HG03108 (cell line): Measurements from ENCODE around the gene FAM229B.

Experiments used
- ATAC-seq: cut with Tn5 transposase; IDR thresholded peaks from one replicate; pipeline ENCODE4 v1.9.1; 2021; ENCODE audit warnings: moderate library complexity; ENCODE audit not compliant: unreplicated experiment

FAM229B gene

DNA sequence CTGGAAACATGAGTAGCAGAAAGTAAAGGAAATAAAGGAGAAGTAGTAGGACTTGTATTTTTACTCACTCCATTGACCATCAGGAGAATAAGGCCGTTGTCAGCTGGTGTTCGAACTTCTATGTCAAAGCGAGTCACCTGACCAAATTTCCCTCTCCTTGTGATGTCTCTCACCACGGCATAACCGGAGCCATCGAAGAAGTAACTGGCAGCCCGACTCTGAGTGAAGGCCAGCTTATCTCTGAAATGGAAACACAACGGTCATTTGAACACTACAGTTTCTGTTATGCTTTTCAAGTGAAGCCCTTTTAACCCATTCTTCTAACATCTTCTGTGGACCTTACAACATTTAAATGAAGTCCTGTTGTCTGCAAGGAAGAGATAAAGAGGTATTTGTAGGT lies 51.7 kb downstream of the FAM229B start:
- ATAC-seq = no peak

DNA sequence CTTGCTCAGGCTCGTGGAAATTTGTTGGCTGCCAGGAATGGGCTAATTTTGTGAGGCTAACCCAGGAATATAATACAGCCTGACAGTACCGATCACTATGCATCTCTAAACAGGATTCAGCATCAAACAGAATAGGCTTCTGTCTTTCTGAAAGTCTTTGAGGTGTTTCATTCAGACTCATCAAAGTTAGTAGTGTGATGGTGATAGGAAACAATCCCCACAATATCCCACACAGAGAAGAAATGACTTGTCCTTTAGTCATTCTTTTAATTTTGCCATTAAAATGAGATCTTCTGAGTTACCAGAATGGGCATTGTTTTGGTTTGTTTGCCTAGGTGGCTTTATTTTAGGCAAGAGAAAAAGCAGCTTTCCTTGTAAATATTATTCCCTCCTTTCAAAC lies 54.3 kb downstream of the FAM229B start:
- ATAC-seq = no peak

DNA sequence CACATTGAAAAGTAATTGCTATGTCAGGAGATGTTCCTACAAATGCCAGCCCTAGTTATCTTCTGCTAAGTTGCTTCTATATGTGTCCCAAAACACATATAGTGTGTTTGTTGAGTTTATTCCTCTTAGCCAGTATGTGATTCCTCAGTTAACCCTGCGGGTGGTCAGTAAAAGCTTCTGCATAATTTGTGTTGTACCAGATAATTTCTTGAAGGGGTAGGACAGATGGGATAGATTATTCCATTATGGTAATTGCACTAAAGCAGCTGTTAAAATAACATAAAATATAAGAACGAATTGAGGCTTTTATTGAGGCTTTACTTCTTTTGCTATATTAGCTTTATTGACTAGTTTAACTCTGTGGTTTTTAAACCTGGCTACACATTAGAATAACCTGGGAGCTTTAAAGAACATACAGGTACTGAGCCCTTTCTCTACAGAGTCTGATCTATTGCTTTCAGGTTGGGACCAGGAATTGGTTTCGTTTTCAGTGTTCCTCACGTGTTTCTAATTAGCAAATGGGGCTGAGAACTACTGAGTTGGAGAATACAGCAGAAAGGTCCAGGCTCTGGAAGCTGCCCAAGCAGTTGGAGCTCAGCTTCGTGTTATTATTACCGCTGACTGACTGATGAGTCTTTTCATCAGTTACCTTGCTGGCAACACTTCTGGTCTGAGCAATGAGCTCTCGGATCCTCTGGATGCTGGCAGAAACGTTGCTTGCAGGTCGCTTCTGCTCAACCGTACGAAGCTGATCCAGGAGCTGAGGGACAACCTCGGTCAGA lies 56.9 kb downstream of the FAM229B start:
- ATAC-seq = no peak

DNA sequence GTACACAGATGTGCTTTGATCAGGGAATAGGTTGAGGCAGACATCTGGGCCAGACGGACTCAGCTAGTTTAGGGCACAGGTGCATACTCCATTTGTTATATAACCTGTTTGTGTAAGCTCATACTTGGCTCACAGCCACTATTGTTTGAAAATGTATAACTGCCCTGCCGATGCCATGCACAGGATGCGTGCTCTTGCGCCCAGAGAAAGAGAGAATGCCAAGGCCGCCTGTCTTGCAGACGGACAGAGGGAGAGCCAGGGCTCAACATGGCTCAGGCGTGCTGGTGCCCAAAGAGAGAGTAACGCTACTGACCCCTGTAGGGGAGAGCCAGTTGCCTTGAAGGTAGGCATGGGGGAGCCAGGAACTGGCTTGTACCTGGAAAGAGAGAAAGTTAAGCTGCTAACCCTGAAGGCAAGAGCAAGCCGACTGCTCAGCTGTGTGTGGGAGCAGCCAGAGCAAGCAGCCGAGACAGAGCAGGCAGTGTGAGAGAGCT lies 57.7 kb downstream of the FAM229B start:
- ATAC-seq = no peak

DNA sequence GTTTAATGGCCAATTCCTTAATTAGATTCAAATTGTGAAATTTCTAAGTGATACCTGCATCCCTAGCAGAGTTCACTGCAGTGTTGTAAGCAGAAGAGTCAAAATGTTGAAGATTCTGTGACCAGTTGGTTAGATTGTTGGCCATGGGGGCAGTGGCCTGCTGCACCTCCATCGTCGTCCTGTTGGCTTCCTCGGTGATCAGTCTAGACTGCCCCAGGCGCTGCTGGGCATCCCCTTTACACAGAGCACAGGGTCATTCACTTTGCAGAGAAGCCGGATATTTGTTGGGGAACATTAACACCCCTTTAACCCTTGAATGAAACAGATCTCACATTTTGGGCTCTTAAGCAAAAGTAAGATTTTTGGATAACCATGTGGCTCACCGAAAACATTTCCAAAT lies 60.7 kb downstream of the FAM229B start:
- no peak for ATAC-seq

DNA sequence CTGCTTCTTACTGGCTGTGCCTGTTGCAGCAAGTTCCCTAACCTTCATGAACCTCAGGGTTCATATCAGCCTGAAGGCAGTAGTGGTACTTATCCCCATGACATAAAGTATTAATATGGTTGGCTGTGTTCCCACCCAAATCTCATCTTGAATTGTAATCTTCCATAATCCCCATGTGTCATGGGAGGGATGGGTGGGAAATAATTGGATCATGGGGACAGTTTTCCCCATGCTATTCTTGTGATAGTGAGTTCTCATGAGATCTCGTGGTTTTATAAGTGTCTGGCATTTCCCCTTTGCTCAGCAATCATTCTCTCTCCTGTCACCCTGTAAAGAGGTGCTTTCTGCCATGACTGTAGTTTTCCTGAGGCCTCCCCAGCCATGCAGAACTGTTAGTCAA lies 61.8 kb downstream of the FAM229B start:
- no peak for ATAC-seq

DNA sequence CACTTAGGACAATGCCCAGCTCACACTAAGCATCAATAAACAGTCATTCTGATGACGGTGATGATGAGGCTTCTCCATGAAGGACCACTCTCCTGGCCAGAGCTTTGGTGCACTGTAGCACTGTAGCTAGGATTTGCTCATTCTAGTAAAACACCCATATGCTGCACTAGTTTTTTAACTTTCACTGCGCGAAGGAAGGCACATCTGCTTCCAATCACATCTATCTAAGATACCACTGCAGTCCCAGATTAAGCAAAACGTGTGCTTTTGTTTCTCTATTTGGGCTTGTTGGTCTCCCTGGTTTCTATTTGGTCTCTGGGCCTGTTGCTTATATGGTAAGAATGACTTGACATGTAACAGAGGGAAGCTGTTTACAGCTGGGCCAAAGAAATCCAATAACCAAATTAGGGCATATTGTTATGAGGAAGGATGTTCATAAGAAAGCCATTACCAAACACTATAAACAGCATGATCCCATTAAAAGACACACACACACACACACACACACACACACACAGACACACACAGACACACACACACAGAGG lies 62.4 kb downstream of the FAM229B start:
- ATAC-seq = no peak

DNA sequence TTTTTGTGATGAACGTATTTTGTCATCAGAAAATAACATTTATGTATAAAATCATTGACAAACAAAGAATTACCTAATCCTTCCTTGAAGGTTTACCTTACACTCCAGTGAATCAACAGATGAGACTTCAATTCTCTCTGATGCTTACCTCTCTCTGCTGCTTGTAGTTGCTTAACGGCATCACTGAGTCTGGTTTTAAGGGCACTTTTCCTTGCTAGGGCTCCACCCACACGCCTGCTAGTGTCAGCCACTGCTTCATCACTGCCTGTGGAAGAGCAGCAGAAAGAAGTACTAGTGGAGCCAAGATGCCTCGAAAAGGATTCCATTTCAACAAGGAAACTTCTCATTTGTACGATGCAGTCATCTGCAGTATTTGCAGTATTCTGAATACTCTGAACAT lies 63.0 kb downstream of the FAM229B start:
- no peak for ATAC-seq
